GM23338 (cell line): Measurements from ENCODE around the gene RTEL1. TPM values are rescaled to one million over a fixed set of nuclear protein-coding genes. Genes with fewer than 3 reads are reported as not detected.

Experiments
- ATAC-seq: fragments of 200-7000 bp; cut with Tn5 transposase; 3 replicates; pipeline ENCODE4 v1.9.1; 2020
- DNase-seq: peaks from one replicate; pipeline ENCODE4 v3.0.0-alpha.2; 2015; ENCODE audit warnings: low spot score
- H2AFZ ChIP-seq: fragments of 200-600 bp; sonication (generic); 2 replicates; pipeline ENCODE4 v1.8.0; 2016; ENCODE audit warnings: antibody characterized with exemption, mild to moderate bottlenecking, moderate library complexity
- H3F3A ChIP-seq: fragments of 200-600 bp; sonication (generic); replicated peaks from 2 replicates; pipeline ENCODE4 v1.8.0; 2017; ENCODE audit warnings: antibody characterized with exemption, mixed run types, low read depth
- H3K27ac ChIP-seq: fragments of 200-600 bp; sonication (generic); 2 replicates; pipeline ENCODE4 v1.6.1; 2016; ENCODE audit warnings: low read depth
- H3K27me3 ChIP-seq: fragments of 200-600 bp; sonication (generic); 2 replicates; pipeline ENCODE4 v1.8.0; 2016; ENCODE audit warnings: mild to moderate bottlenecking, mixed run types, moderate library complexity; ENCODE audit not compliant: insufficient read depth
- H3K36me3 ChIP-seq: fragments of 200-600 bp; sonication (generic); 2 replicates; pipeline ENCODE4 v1.8.0; 2016; ENCODE audit warnings: mild to moderate bottlenecking; ENCODE audit not compliant: insufficient read depth
- H3K4me1 ChIP-seq: fragments of 200-600 bp; sonication (generic); 2 replicates; pipeline ENCODE4 v1.8.0; 2016; ENCODE audit warnings: mild to moderate bottlenecking, moderate library complexity; ENCODE audit not compliant: insufficient read depth
- H3K4me2 ChIP-seq: fragments of 200-600 bp; sonication (generic); 2 replicates; pipeline ENCODE4 v1.7.1; 2017; ENCODE audit warnings: mixed run types
- H3K4me3 ChIP-seq: fragments of 200-600 bp; sonication (generic); 2 replicates; pipeline ENCODE4 v1.6.1; 2016; ENCODE audit warnings: mixed run types
- H3K79me2 ChIP-seq: fragments of 200-600 bp; sonication (generic); replicated peaks from 2 replicates; pipeline ENCODE4 v1.8.0; 2017; ENCODE audit warnings: mild to moderate bottlenecking; ENCODE audit not compliant: insufficient read depth
- H3K9me2 ChIP-seq: fragments of 200-600 bp; sonication (generic); 2 replicates; pipeline ENCODE4 v1.8.0; 2017; ENCODE audit not compliant: insufficient read depth
- H4K20me1 ChIP-seq: fragments of 200-600 bp; sonication (generic); replicated peaks from 2 replicates; pipeline ENCODE4 v1.8.0; 2017; ENCODE audit warnings: mild to moderate bottlenecking; ENCODE audit not compliant: insufficient read depth
- H3K27ac Mint-ChIP-seq: 2 replicates; pipeline ENCODE4 v1.8.0; 2020; ENCODE audit warnings: inconsistent platforms, mild to moderate bottlenecking, moderate library complexity, mixed read lengths
- H3K27me3 Mint-ChIP-seq: 3 replicates; pipeline ENCODE4 v1.8.0; 2022; ENCODE audit warnings: low read depth, mild to moderate bottlenecking, moderate library complexity, mixed read lengths, inconsistent platforms; ENCODE audit not compliant: insufficient read depth, poor library complexity
- H3K36me3 Mint-ChIP-seq: 3 replicates; pipeline ENCODE4 v1.8.0; 2021; ENCODE audit warnings: low read depth, mild to moderate bottlenecking, inconsistent platforms, moderate library complexity, mixed read lengths
- H3K4me1 Mint-ChIP-seq: 3 replicates; pipeline ENCODE4 v1.8.0; 2020; ENCODE audit warnings: mild to moderate bottlenecking, inconsistent platforms, mixed read lengths
- H3K4me3 Mint-ChIP-seq: 3 replicates; pipeline ENCODE4 v1.8.0; 2021; ENCODE audit warnings: moderate library complexity, mild to moderate bottlenecking, inconsistent platforms, mixed read lengths
- H3K9me3 Mint-ChIP-seq: 3 replicates; pipeline ENCODE4 v1.8.0; 2020; ENCODE audit warnings: moderate library complexity, mild to moderate bottlenecking, inconsistent platforms, mixed read lengths
- CREB1 ChIP-seq: fragments of 250-450 bp; sonication (Bioruptor Pico); IDR thresholded peaks from 2 replicates; pipeline ENCODE4 v1.5.0; 2020; ENCODE audit warnings: low read depth, mild to moderate bottlenecking, moderate library complexity
- EZH2 ChIP-seq: fragments of 200-600 bp; sonication (generic); IDR thresholded peaks from one replicate; pipeline ENCODE4 v1.8.0; 2017; ENCODE audit warnings: antibody characterized with exemption, mild to moderate bottlenecking, low read depth; ENCODE audit not compliant: unreplicated experiment
- NANOG ChIP-seq: IDR thresholded peaks from 2 replicates; pipeline ENCODE4 v1.6.1; 2016; ENCODE audit warnings: antibody characterized with exemption, borderline replicate concordance
- REST ChIP-seq: IDR thresholded peaks from one replicate; pipeline ENCODE4 v1.6.1; 2018; ENCODE audit warnings: antibody characterized with exemption; ENCODE audit not compliant: unreplicated experiment
- ZNF462 ChIP-seq: fragments of 250-450 bp; sonication (Bioruptor Pico); IDR thresholded peaks from 2 replicates; pipeline ENCODE4 v1.5.0; 2020; ENCODE audit warnings: mild to moderate bottlenecking, moderate library complexity
- polyA plus RNA-seq: library from polyadenylated mRNA; unstranded; fragments of >200 nt; fragmentation: Nextera tagmentation; extraction: Ambion mirVana; gene quantifications from 2 replicates; pipeline ENCODE4 v1.2.1, GENCODE V29; 2016
- total RNA-seq: library from RNA; depleted of rRNA; stranded (reverse); fragments of >200 nt; shearing (Covaris generic); gene quantifications from 2 replicates; pipeline ENCODE4 v1.2.3, GENCODE V29; 2014

The RTEL1 gene
- total and polyA plus RNA-seq, 2 experiments from 2014 or later = 14.2 to 34.5 TPM

GRCh38 chr20:63610581-63611435 is 47.3 kb upstream of the RTEL1 start:
- H3K27ac ChIP-seq = no peak overlapping the region
- no peak overlapping the region for H2AFZ ChIP-seq
- Mint-ChIP-seq H3K27ac (no peak overlapping the region), H3K36me3 (peaks cover 25% of the 10 kb centered on the region), H3K4me3 (no peak overlapping the region), H3K9me3 (peaks cover 14% of the 10 kb centered on the region), H3K4me1 (no peaks in the 10 kb centered on the region), H3K27me3 (peaks cover 2% of the 10 kb centered on the region)
- H3K9me2 ChIP-seq = no peaks in the 10 kb centered on the region
- no peaks in the 10 kb centered on the region; the same call in 1 of the 2 replicates for H3K36me3 ChIP-seq
- peaks cover 19% of the 10 kb centered on the region for H3K79me2 ChIP-seq
- no peaks in the 10 kb centered on the region for H3K4me1 ChIP-seq
- no peak for TF ChIP-seq EZH2
- no peak for TF ChIP-seq CREB1 (CRISPR knock-in tag)
- H3K4me2 ChIP-seq = no peak overlapping the region
- no peaks in the 10 kb centered on the region for H3K27me3 ChIP-seq
- H4K20me1 ChIP-seq = no peaks in the 10 kb centered on the region
- H3F3A ChIP-seq = no peaks in the 10 kb centered on the region
- H3K4me3 ChIP-seq = no peak overlapping the region
- ATAC-seq (no peak), DNase-seq (no peak)

GRCh38 chr20:63611646-63612045 is 46.5 kb upstream of the RTEL1 start:
- Histone ChIP-seq H3K9me2 (no peaks in the 10 kb centered on the region), H4K20me1 (no peaks in the 10 kb centered on the region; the same call in 1 of the 2 replicates), H3K79me2 (peaks cover 12% of the 10 kb centered on the region), H3K4me2 (no peak overlapping the region), H3K4me3 (no peak overlapping the region), H2AFZ (no peak overlapping the region), H3K36me3 (no peaks in the 10 kb centered on the region; the same call in 1 of the 2 replicates), H3K27ac (no peak overlapping the region), H3K27me3 (no peaks in the 10 kb centered on the region), H3F3A (no peaks in the 10 kb centered on the region), H3K4me1 (no peaks in the 10 kb centered on the region)
- H3K9me3 Mint-ChIP-seq = peaks cover 16% of the 10 kb centered on the region
- no peak overlapping the region for H3K4me3 Mint-ChIP-seq
- no peak overlapping the region for H3K27ac Mint-ChIP-seq
- no peak for ATAC-seq
- no peak for DNase-seq
- TF ChIP-seq ZNF462 (CRISPR knock-in tag) = no peak
- TF ChIP-seq REST = no peak
- TF ChIP-seq NANOG = no peak
- no peaks in the 10 kb centered on the region for H3K4me1 Mint-ChIP-seq
- peaks cover 2% of the 10 kb centered on the region for H3K27me3 Mint-ChIP-seq
- peaks cover 33% of the 10 kb centered on the region for H3K36me3 Mint-ChIP-seq
